Measurements from ENCODE around the gene CFAP410.
"Not testable (repeated sequence)": the region's sequence is repeated elsewhere in the genome, so short reads cannot be mapped to it uniquely, and the experiment has no call there.

CFAP410 gene

GRCh38 chr21:44315691-44316203, 23.4 kb downstream of the CFAP410 start:
- no peak for DNase-seq

- DNase-seq: no peak
These were observed 24.6 kb downstream of the CFAP410 start for GRCh38 chr21:44314561-44314960.

GRCh38 chr21:44314128-44314527, 25.1 kb downstream of the CFAP410 start:
- no peak for DNase-seq

- DNase-seq: no peak
These were observed 25.7 kb downstream of the CFAP410 start for GRCh38 chr21:44313451-44313850.

GRCh38 chr21:44312716-44313115, 26.5 kb downstream of the CFAP410 start:
- no peak for DNase-seq

- DNase-seq: no peak
These were observed 27.1 kb downstream of the CFAP410 start for GRCh38 chr21:44312089-44312488.

GRCh38 chr21:44310628-44311507, 28.3 kb downstream of the CFAP410 start:
- no peak for DNase-seq

- no peak for DNase-seq
These were observed 32.1 kb downstream of the CFAP410 start for GRCh38 chr21:44306936-44307704.

GRCh38 chr21:44305691-44306090, 33.5 kb downstream of the CFAP410 start:
- DNase-seq: no peak

GRCh38 chr21:44304877-44305293, 34.3 kb downstream of the CFAP410 start:
- peak; percentile 52 for DNase-seq

- DNase-seq: no peak
These were observed 35.1 kb downstream of the CFAP410 start for GRCh38 chr21:44304011-44304616.

- no peak for DNase-seq
These were observed 35.7 kb downstream of the CFAP410 start for GRCh38 chr21:44303490-44303981.

- not testable (repeated sequence) for DNase-seq
These were observed 36.4 kb downstream of the CFAP410 start for GRCh38 chr21:44302573-44303401.

GRCh38 chr21:44301961-44302406, 37.2 kb downstream of the CFAP410 start:
- no peak for DNase-seq

- no peak for DNase-seq
These were observed 38.0 kb downstream of the CFAP410 start for GRCh38 chr21:44301141-44301540.

- peak; percentile 65 for DNase-seq
These were observed 38.8 kb downstream of the CFAP410 start for GRCh38 chr21:44300262-44300959.

- peak; percentile 60 for DNase-seq
These were observed 39.5 kb downstream of the CFAP410 start, which contains the start of gene PFKL for GRCh38 chr21:44299458-44300261. TSS of gene PFKL (plus strand) at chr21:44300053. CDS start at chr21:44300106, 53 bp downstream.

- no peak for DNase-seq
These were observed 40.1 kb downstream of the CFAP410 start for GRCh38 chr21:44299085-44299457.

GRCh38 chr21:44298301-44298700, 40.9 kb downstream of the CFAP410 start:
- no peak for DNase-seq

- DNase-seq: peak; percentile 78
These were observed 41.5 kb downstream of the CFAP410 start for GRCh38 chr21:44297525-44298290.
